Urinary bladder (tissue), 4 donors: ENCODE results near the gene SCAMP3. TPM values are rescaled to one million over a fixed set of nuclear protein-coding genes. Genes with fewer than 3 reads are reported as not detected.
"Not testable (repeated sequence)": the region's sequence is repeated elsewhere in the genome, so short reads cannot be mapped to it uniquely, and the experiment has no call there.

Experiments
- DNase-seq: peaks from one replicate; pipeline ENCODE4 v3.0.0-alpha.2; 2015; ENCODE audit errors: extremely low spot score
- H3K27ac ChIP-seq: one replicate; pipeline ENCODE4 v1.5.1; 2013; ENCODE audit warnings: low read depth, mild to moderate bottlenecking, moderate library complexity
- H3K36me3 ChIP-seq: one replicate; pipeline ENCODE4 v1.6.1; 2013; ENCODE audit warnings: mild to moderate bottlenecking, moderate library complexity; ENCODE audit not compliant: insufficient read depth
- H3K4me1 ChIP-seq: one replicate; pipeline ENCODE4 v1.6.1; 2013; ENCODE audit warnings: mild to moderate bottlenecking, moderate library complexity; ENCODE audit not compliant: insufficient read depth
- H3K4me3 ChIP-seq: one replicate; pipeline ENCODE4 v1.5.1; 2013; ENCODE audit warnings: low read depth, low read length
- WGBS: extraction: QIAGEN DNeasy Blood & Tissue Kit; methylation state at CpG from one replicate; pipeline ENCODE4 v1.1.7; 2013; 5-methylcytosine and 5-hydroxymethylcytosine counted together
- polyA plus RNA-seq: library from polyadenylated mRNA; stranded (reverse); fragments of 200-250 nt; gene quantifications from one replicate; pipeline ENCODE4 v1.2.3, GENCODE V29; 2013
- total RNA-seq: library from RNA; depleted of rRNA; stranded (reverse); fragments of >200 nt; gene quantifications from one replicate; pipeline ENCODE4 v1.2.3, GENCODE V29; 2014
- donor health status: healthy with polysubstance abuse.
- donor health status: healthy.

SCAMP3 gene
- total and polyA plus RNA-seq, 2 donors: 13.1 to 74.9 TPM

- WGBS: 15% methylated on average over 4 of the region's 4 CpGs
- no peak overlapping the region for H3K27ac ChIP-seq
- peak; percentile 78 for DNase-seq
- H3K4me3 ChIP-seq: no peak overlapping the region
- H3K4me1 ChIP-seq: peaks cover 3% of the 10 kb centered on the region
- H3K36me3 ChIP-seq: no peaks in the 10 kb centered on the region
Measured at GRCh38 chr1:155241069-155241679, 21.0 kb downstream of the SCAMP3 start.

- no peak for DNase-seq
- H3K27ac ChIP-seq: no peak overlapping the region
- WGBS: 85% methylated on average over 5 of the region's 5 CpGs
- peaks cover 1% of the 10 kb centered on the region for H3K36me3 ChIP-seq
- H3K4me3 ChIP-seq: no peak overlapping the region
- peaks cover 3% of the 10 kb centered on the region for H3K4me1 ChIP-seq
Measured at GRCh38 chr1:155236451-155236850, 25.7 kb downstream of the SCAMP3 start.

- H3K4me1 ChIP-seq, H3K36me3 ChIP-seq, H3K27ac ChIP-seq, H3K4me3 ChIP-seq, DNase-seq: not testable (repeated sequence)
- 88% methylated on average over 8 of the region's 9 CpGs for WGBS
Measured at GRCh38 chr1:155235375-155235774, 26.8 kb downstream of the SCAMP3 start.

GRCh38 chr1:155233502-155233901 lies 28.7 kb downstream of the SCAMP3 start:
- WGBS: 88% methylated on average over 1 of the region's 5 CpGs
- H3K27ac ChIP-seq, H3K4me3 ChIP-seq: not testable (repeated sequence)

GRCh38 chr1:155232001-155232978 lies 29.9 kb downstream of the SCAMP3 start:
- not testable (repeated sequence) for H3K27ac ChIP-seq, DNase-seq, H3K4me3 ChIP-seq, H3K4me1 ChIP-seq, H3K36me3 ChIP-seq
- 37% methylated on average over 13 of the region's 13 CpGs for WGBS

More at GRCh38 chr1:155233502-155233901, 28.7 kb downstream of the SCAMP3 start:
- not testable (repeated sequence) for H3K4me1 ChIP-seq, DNase-seq, H3K36me3 ChIP-seq

- H3K36me3 ChIP-seq, H3K27ac ChIP-seq, H3K4me1 ChIP-seq, H3K4me3 ChIP-seq, DNase-seq: not testable (repeated sequence)
- 76% methylated on average over 3 of the region's 3 CpGs for WGBS
Measured at GRCh38 chr1:155231302-155231701, 30.9 kb downstream of the SCAMP3 start.

GRCh38 chr1:155228096-155228427 lies 34.1 kb downstream of the SCAMP3 start:
- Histone ChIP-seq H3K27ac (peak overlapping the region; percentile 18), H3K4me1 (no peaks in the 10 kb centered on the region), H3K4me3 (no peak overlapping the region), H3K36me3 (no peaks in the 10 kb centered on the region)
- 31% methylated on average over 9 of the region's 9 CpGs for WGBS
- DNase-seq: no peak

- H3K4me3 ChIP-seq: peak overlapping the region; percentile 24
- no peaks in the 10 kb centered on the region for H3K36me3 ChIP-seq
- WGBS: under 1% methylated on average over 42 of the region's 42 CpGs
- peak; percentile 99 for DNase-seq
- H3K4me1 ChIP-seq: no peaks in the 10 kb centered on the region
- H3K27ac ChIP-seq: peak overlapping the region; percentile 18
Measured at GRCh38 chr1:155227261-155228095, 34.7 kb downstream of the SCAMP3 start.

- DNase-seq: no peak
- WGBS: under 1% methylated on average over 19 of the region's 19 CpGs
Measured at GRCh38 chr1:155226910-155227260, 35.3 kb downstream of the SCAMP3 start.

GRCh38 chr1:155226188-155226909 lies 35.8 kb downstream of the SCAMP3 start:
- H3K4me1 ChIP-seq: no peaks in the 10 kb centered on the region
- WGBS: 1% methylated on average over 7 of the region's 7 CpGs
- peak overlapping the region; percentile 24 for H3K4me3 ChIP-seq
- DNase-seq: peak; percentile 68
- no peaks in the 10 kb centered on the region for H3K36me3 ChIP-seq
- no peak overlapping the region for H3K27ac ChIP-seq

More at GRCh38 chr1:155226910-155227260, 35.3 kb downstream of the SCAMP3 start:
- no peaks in the 10 kb centered on the region for H3K36me3 ChIP-seq
- H3K27ac ChIP-seq: no peak overlapping the region
- peak overlapping the region; percentile 24 for H3K4me3 ChIP-seq
- no peaks in the 10 kb centered on the region for H3K4me1 ChIP-seq

GRCh38 chr1:155225404-155225759 lies 36.8 kb downstream of the SCAMP3 start:
- H3K36me3 ChIP-seq, H3K27ac ChIP-seq, H3K4me3 ChIP-seq, H3K4me1 ChIP-seq, DNase-seq: not testable (repeated sequence)
- 96% methylated on average over 8 of the region's 8 CpGs for WGBS

GRCh38 chr1:155223047-155223446 lies 39.1 kb downstream of the SCAMP3 start:
- no peak overlapping the region for H3K4me3 ChIP-seq
- H3K4me1 ChIP-seq: no peaks in the 10 kb centered on the region
- H3K36me3 ChIP-seq: no peaks in the 10 kb centered on the region
- no peak for DNase-seq
- WGBS: 79% methylated on average over 7 of the region's 7 CpGs
- H3K27ac ChIP-seq: no peak overlapping the region
